ENCODE measurements around the gene OGG1.
A peak's percentile ranks its signal among the peaks of the same experiment; 100 is the strongest.

OGG1 gene

GRCh38 chr3:9786825-9787669, 37.3 kb downstream of the OGG1 start:
- DNase-seq (ENCODE audit: low read depth): no peak
- H3K4me3 ChIP-seq (replicated peaks; ENCODE audit: low read depth, low read length): no peak overlapping the region
- TF ChIP-seq CTCF (IDR thresholded peaks at IDR 0.05; ENCODE audit: low read length, missing control alignments): peak; percentile 52

- no peak for TF ChIP-seq CTCF (IDR thresholded peaks at IDR 0.05; ENCODE audit: low read length, missing control alignments)
- H3K4me3 ChIP-seq (replicated peaks; ENCODE audit: low read depth, low read length): no peak overlapping the region
- no peak for DNase-seq (ENCODE audit: low read depth)
Measured at GRCh38 chr3:9787714-9788113, 38.0 kb downstream of the OGG1 start.

- peak overlapping the region; percentile 99 for H3K4me3 ChIP-seq (replicated peaks; ENCODE audit: low read depth, low read length)
- no peak for DNase-seq (ENCODE audit: low read depth)
- TF ChIP-seq CTCF (IDR thresholded peaks at IDR 0.05; ENCODE audit: low read length, missing control alignments): no peak
Measured at GRCh38 chr3:9791127-9791526, 41.4 kb downstream of the OGG1 start.

GRCh38 chr3:9791790-9792404, 42.1 kb downstream of the OGG1 start:
- no peak for DNase-seq (ENCODE audit: low read depth)

GRCh38 chr3:9792405-9793160, 42.8 kb downstream of the OGG1 start, which contains the start of the genes ARPC4 and TADA3:
ARPC4 (plus strand) TSS chr3:9793082; CDS start chr3:9793122, 40 bp downstream.
TADA3 (minus strand) TSS chr3:9792473; CDS start chr3:9791466, 1,007 bp downstream.
- H3K4me3 ChIP-seq (replicated peaks; ENCODE audit: low read depth, low read length): peak within 1 kb of the TSS; percentile 99
- DNase-seq (ENCODE audit: low read depth): peak; percentile 97
- no peak for TF ChIP-seq CTCF (IDR thresholded peaks at IDR 0.05; ENCODE audit: low read length, missing control alignments)

More at GRCh38 chr3:9791790-9792404, 42.1 kb downstream of the OGG1 start:
- no peak for TF ChIP-seq CTCF (IDR thresholded peaks at IDR 0.05; ENCODE audit: low read length, missing control alignments)
- H3K4me3 ChIP-seq (replicated peaks; ENCODE audit: low read depth, low read length): peak overlapping the region; percentile 99

- TF ChIP-seq CTCF (IDR thresholded peaks at IDR 0.05; ENCODE audit: low read length, missing control alignments): no peak
- peak overlapping the region; percentile 99 for H3K4me3 ChIP-seq (replicated peaks; ENCODE audit: low read depth, low read length)
- peak; percentile 49 for DNase-seq (ENCODE audit: low read depth)
Measured at GRCh38 chr3:9793161-9793781, 43.5 kb downstream of the OGG1 start.

Measured in fibroblast of pulmonary artery (primary cell).